H7 (cell line): ENCODE data around the gene NABP1. TPM values are rescaled to one million over a fixed set of nuclear protein-coding genes. Genes with fewer than 3 reads are reported as not detected.
"Not testable (repeated sequence)": the region's sequence is repeated elsewhere in the genome, so short reads cannot be mapped to it uniquely, and the experiment has no call there.

Experiments used
- DNase-seq: peaks from one replicate; pipeline ENCODE4 v3.0.0; 2012
- H3K27me3 ChIP-seq: 2 replicates; pipeline ENCODE4 v1.6.0; 2011; ENCODE audit warnings: mild to moderate bottlenecking, low read length; ENCODE audit not compliant: control insufficient read depth, insufficient read depth
- H3K36me3 ChIP-seq: replicated peaks from 2 replicates; pipeline ENCODE4 v1.5.1; 2011; ENCODE audit warnings: low read length; ENCODE audit not compliant: control insufficient read depth, insufficient read depth
- H3K4me3 ChIP-seq: 2 replicates; pipeline ENCODE4 v1.5.1; 2011; ENCODE audit warnings: low read depth, mild to moderate bottlenecking, control low read depth, low read length, moderate library complexity; ENCODE audit not compliant: insufficient read depth
- total RNA-seq: library from RNA; depleted of rRNA; stranded (reverse); fragments of >200 nt; shearing (Covaris generic); gene quantifications from 2 replicates; pipeline ENCODE4 v1.2.3, GENCODE V29; 2014

The NABP1 gene
- total RNA-seq, 1 experiment from 2014 or later = 2.3 TPM

GRCh38 chr2:191642541-191642940 lies 35.4 kb upstream of the NABP1 start:
- no peaks in the 10 kb centered on the region for H3K27me3 ChIP-seq
- H3K36me3 ChIP-seq = no peaks in the 10 kb centered on the region
- no peak for DNase-seq
- H3K4me3 ChIP-seq = no peak overlapping the region

- Histone ChIP-seq H3K36me3 (no peaks in the 10 kb centered on the region), H3K4me3 (no peak overlapping the region), H3K27me3 (no peaks in the 10 kb centered on the region)
- no peak for DNase-seq
These were observed 34.5 kb upstream of the NABP1 start for GRCh38 chr2:191643429-191643828.

DNA sequence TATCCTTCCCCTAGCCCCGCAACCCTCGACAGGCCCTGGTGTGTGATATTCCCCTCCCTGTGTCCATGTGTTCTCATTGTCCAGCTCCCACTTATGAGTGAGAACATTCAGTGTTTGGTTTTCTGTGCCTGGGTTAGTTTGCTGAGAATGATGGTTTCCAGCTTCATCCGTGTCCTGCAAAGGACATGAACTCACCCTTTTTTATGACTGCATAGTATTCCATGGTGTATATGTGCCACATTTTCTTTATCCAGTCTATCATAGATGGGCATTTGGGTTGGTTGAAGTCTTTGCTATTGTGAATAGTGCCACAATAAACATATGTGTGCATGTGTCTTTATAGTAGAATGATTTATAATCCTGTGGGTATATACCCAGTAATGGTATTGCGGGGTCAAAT lies 33.3 kb upstream of the NABP1 start:
- not testable (repeated sequence) for H3K36me3 ChIP-seq, DNase-seq, H3K27me3 ChIP-seq, H3K4me3 ChIP-seq

DNA sequence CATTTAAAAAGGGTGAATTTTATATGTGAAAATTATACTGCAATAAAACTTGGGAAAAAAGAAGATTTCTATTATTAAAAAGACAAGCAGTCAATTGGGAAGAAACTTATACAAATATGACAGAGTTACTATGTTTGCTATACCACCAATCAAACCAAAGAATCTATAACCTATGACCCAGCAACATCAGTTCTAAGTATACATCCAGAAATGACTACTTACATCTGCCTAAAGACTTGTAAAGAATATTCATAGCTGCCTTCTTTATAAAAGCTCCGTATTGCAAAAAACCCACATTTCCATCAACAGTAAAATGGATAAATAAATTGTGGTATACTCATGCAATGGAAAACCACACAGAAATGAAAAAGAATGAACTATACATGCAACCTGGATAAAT lies 32.9 kb upstream of the NABP1 start:
- no peaks in the 10 kb centered on the region for H3K27me3 ChIP-seq
- no peak overlapping the region for H3K4me3 ChIP-seq
- no peaks in the 10 kb centered on the region for H3K36me3 ChIP-seq
- no peak for DNase-seq

DNA sequence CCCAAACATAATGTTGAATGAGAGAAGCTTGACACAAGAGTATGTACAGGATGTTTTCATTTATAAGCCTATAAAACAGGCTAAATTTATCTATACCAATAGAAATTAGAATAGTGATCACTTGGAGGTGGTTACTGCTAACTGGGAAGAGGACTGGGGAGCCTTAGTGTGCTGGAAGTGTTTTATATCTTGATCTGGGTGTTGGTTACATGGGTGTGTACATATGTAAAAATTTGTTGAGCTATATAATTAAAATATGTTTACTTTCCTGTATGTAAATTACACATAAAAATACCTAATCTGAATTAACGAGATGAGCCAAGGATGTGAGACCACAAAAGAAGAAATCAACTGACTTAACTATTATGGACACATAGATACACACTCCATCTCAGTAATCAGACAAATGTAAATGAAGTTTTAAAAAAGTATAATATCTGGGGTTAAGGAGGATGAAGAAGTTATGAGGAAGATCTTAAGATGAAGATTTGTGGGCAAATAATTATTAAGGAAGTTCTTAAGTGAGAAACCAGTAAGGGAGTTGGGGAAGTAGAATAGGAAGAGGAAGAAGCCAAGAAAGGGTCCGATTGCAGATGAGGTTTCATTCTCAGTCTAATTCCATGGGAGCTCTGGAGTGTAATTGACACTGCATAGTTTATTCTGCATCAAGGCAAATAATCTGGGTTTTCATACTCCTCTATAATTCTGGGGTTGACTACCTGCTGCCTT lies 32.3 kb upstream of the NABP1 start:
- Histone ChIP-seq H3K4me3 (no peak overlapping the region), H3K27me3 (no peaks in the 10 kb centered on the region), H3K36me3 (no peaks in the 10 kb centered on the region)
- DNase-seq = no peak

DNA sequence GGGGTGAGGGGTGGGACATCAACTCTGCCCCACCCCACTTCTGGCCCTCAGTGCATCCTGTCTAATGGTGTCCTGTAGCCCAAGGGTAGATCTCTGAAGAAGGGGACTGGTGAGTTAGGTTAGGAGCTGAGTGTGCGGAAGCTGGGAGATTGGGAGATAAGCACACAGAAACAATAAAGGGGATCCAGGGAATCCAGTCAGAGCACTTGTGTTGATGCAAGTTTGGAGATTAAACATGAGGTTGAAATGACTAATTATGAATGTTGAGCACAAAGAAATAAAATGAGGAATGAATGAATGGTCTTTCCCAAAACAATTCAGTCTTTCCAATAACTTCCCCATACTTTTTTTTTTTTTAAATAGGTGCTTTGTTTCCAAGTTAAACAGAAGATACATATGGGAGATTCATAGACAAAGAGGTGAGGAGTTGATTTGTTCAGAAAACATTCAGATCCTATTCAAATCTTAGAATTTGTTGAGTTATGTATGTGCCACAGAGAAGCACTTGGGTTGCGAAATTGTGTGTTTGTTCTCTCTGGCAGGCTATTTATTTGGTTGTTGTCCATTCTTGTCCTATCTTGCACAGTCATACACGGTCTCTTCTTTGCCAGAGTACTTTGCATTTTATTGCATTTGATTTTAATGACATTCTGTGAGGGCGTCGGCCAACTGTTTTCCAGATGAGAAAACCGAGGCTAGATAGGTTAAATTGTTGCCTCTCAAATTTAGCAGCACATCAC lies 31.6 kb upstream of the NABP1 start:
- H3K4me3 ChIP-seq = no peak overlapping the region
- no peak for DNase-seq
- H3K27me3 ChIP-seq = no peaks in the 10 kb centered on the region
- H3K36me3 ChIP-seq = no peaks in the 10 kb centered on the region

- Histone ChIP-seq H3K36me3 (no peaks in the 10 kb centered on the region), H3K4me3 (no peak overlapping the region), H3K27me3 (no peaks in the 10 kb centered on the region)
- DNase-seq = no peak
These were observed 28.4 kb upstream of the NABP1 start for GRCh38 chr2:191649519-191649918.

GRCh38 chr2:191650896-191651773 lies 26.8 kb upstream of the NABP1 start:
- H3K4me3 ChIP-seq = no peak overlapping the region
- H3K27me3 ChIP-seq = no peaks in the 10 kb centered on the region
- DNase-seq = no peak
- no peaks in the 10 kb centered on the region for H3K36me3 ChIP-seq

- Histone ChIP-seq H3K27me3 (no peaks in the 10 kb centered on the region), H3K36me3 (no peaks in the 10 kb centered on the region), H3K4me3 (no peak overlapping the region)
- no peak for DNase-seq
These were observed 24.1 kb upstream of the NABP1 start for GRCh38 chr2:191653667-191654391.

DNA sequence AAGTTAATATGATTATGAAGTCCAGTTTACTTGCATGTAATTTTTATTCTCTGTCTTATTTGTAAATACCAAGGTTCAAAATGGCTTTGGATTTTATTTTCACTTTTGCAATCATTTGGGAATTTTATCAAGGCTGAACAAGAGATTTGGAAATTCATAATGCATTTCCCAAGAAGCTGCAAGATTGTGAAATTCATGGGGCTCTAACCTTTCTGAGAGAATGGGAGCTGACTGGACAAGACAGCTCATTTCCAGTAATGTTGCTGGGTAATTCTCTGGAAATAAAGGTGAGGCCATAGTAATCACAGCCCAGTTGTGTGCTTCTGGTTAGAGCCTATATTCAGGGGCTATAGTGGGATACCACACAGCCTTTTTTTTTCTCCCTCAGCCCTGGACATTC lies 21.5 kb upstream of the NABP1 start:
- DNase-seq = no peak
- Histone ChIP-seq H3K4me3 (no peak overlapping the region), H3K36me3 (no peaks in the 10 kb centered on the region), H3K27me3 (no peaks in the 10 kb centered on the region)

- H3K27me3 ChIP-seq = no peaks in the 10 kb centered on the region
- DNase-seq = no peak
- H3K4me3 ChIP-seq = no peak overlapping the region
- no peaks in the 10 kb centered on the region for H3K36me3 ChIP-seq
These were observed 21.1 kb upstream of the NABP1 start for GRCh38 chr2:191656792-191657191.

GRCh38 chr2:191657977-191658376 lies 20.0 kb upstream of the NABP1 start:
- DNase-seq = no peak
- no peaks in the 10 kb centered on the region for H3K36me3 ChIP-seq

DNA sequence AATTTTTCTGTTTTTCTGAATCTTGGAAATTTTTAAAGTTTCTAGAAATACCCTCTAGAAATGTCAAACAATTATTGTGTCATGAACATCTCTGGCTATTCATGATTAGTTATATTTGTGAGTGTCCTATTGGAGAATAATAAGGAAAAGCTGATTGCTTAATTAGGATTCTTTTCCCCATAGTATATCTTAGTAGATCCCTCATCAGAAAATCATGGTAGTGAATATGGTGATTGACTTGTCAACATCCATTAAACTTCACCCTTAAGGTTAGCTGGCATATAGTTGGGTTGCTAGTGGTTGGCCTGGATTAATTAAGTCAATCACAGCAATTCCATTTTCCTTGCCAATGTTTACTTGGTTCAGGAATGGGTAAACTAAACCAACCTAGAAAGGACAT lies 18.7 kb upstream of the NABP1 start:
- Histone ChIP-seq H3K36me3 (no peaks in the 10 kb centered on the region), H3K27me3 (no peaks in the 10 kb centered on the region), H3K4me3 (no peak overlapping the region)
- no peak for DNase-seq

More at GRCh38 chr2:191657977-191658376, 20.0 kb upstream of the NABP1 start:
- Histone ChIP-seq H3K4me3 (no peak overlapping the region), H3K27me3 (no peaks in the 10 kb centered on the region)

DNA sequence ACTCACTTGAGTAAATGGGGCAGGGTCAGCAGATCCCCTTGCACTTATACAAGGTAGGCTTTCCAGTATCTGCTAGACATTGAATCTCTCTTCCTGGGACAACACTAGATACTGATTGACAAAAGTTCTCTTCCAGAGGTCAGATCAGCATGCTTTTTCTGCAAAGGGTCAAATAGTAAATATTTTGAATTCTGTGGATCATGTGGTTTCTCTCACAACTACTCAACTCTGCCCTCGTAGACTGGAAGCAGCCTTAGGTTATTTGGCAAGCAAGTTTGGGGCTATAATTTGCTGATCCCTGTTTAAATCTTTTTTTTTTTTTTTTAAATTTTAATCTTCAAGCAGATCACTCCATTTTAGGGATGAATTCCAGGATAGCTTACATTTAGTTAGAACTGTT lies 17.4 kb upstream of the NABP1 start:
- no peak overlapping the region for H3K4me3 ChIP-seq
- H3K27me3 ChIP-seq = no peaks in the 10 kb centered on the region
- DNase-seq = no peak
- no peaks in the 10 kb centered on the region for H3K36me3 ChIP-seq
